Esophagus muscularis mucosa (tissue), 4 donors: ENCODE results near the gene SLC6A11.

Experiments
- CTCF ChIP-seq, 3 experiments: fragments of 200-600 bp in 2 of 3; fragments of 450-650 bp in 1 of 3; sonication (generic) in 2 of 3; IDR thresholded peaks; one replicate each; pipeline ENCODE4 v1.5.1; 2017 to 2019; ENCODE audit warnings: antibody characterized with exemption in 3 of 3, mild to moderate bottlenecking in 2 of 3, moderate library complexity in 1 of 3
- EP300 ChIP-seq: sonication (generic); formaldehyde crosslinking; IDR thresholded peaks from one replicate; pipeline ENCODE4 v1.6.1; 2017; ENCODE audit warnings: antibody characterized with exemption
- POLR2A ChIP-seq: fragments of 450-650 bp; IDR thresholded peaks from one replicate; pipeline ENCODE4 v1.6.1; 2017; ENCODE audit warnings: antibody characterized with exemption, moderate library complexity, mild to moderate bottlenecking, low read depth
- POLR2AphosphoS5 ChIP-seq, 2 donors: sonication (generic); formaldehyde crosslinking; IDR thresholded peaks; one replicate each; pipeline ENCODE4 v1.6.1; 2017; ENCODE audit warnings: antibody characterized with exemption in 2 of 2

- TF ChIP-seq CTCF (IDR thresholded peaks at IDR 0.05) (no peak), POLR2AphosphoS5 (IDR thresholded peaks at IDR 0.05) (no peak), EP300 (no peak), POLR2A (no peak)
These were observed 18.9 kb downstream of the SLC6A11 start for GRCh38 chr3:10834951-10835350.
